Measurements from ENCODE around the gene NECTIN4.
"Not testable (repeated sequence)": the region's sequence is repeated elsewhere in the genome, so short reads cannot be mapped to it uniquely, and the experiment has no call there.

NECTIN4 gene

DNA sequence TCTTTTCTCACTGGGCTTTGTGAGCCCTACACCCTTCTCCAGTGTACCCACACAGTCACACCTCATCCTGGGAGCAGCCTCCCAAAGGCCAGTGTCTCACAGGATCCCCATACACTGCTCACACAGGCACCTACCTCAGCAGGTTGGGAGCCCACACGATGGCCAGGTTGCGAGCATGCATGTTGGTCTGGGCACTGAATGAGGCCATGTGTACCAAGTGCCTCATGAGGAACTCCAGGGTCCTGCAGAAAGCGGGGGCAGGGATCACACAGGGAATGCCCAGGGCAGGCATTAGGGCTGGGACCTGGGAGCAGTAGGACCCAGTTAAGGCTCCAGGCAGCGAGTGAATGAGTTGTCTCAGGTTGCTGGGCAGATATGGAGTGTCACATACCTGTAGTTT is 35.1 kb downstream of the NECTIN4 start:
- DNase-seq (ENCODE audit: low read depth), result no peak

- DNase-seq (ENCODE audit: low read depth), result no peak
Observed at GRCh38 chr1:161052899-161053298, 36.5 kb downstream of the NECTIN4 start.

- no peak for DNase-seq (ENCODE audit: low read depth)
Observed at GRCh38 chr1:161051219-161051618, 38.1 kb downstream of the NECTIN4 start.

DNA sequence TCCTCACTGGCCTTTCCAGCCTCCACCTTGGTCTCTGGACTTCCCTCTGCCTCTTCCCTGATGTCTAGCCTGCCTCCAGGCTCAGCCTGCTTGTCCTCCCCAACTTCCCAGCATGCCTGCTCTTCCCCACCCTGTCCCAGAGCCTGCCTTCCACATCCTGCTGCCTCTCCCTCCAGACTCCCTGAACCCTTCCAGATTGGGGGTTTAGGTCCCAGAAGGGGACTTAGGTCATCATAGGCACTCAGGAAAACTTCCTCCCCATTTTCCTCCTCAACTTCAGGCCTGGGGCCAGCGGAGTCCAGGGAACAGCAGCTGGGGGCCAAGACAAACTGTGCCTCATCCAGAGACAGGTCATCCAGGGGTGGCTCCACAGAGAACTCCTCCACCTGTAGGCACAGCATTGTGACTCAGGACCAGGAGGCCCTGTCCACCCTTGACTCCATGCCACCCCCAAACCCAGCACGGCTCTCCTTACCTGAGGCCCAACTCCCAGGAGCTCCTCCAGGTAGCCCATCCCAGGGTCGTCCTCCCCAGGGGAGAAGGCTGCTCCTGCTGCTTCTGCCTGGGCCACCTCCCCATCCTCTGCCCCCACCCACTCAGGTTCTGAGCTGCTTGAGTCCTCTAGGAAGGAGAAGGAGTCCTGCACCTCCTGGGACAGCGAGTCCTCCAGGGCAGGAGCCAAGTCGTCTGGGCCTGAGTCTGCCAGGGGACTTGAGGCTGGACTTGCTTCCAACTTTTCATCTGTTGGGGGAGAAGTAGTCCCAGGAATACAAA is 40.2 kb downstream of the NECTIN4 start:
- no peak for DNase-seq (ENCODE audit: low read depth)

- no peak for DNase-seq (ENCODE audit: low read depth)
Observed at GRCh38 chr1:161047436-161048420, 41.6 kb downstream of the NECTIN4 start.

- DNase-seq (ENCODE audit: low read depth), result no peak
Observed at GRCh38 chr1:161046605-161047228, 42.6 kb downstream of the NECTIN4 start.

DNA sequence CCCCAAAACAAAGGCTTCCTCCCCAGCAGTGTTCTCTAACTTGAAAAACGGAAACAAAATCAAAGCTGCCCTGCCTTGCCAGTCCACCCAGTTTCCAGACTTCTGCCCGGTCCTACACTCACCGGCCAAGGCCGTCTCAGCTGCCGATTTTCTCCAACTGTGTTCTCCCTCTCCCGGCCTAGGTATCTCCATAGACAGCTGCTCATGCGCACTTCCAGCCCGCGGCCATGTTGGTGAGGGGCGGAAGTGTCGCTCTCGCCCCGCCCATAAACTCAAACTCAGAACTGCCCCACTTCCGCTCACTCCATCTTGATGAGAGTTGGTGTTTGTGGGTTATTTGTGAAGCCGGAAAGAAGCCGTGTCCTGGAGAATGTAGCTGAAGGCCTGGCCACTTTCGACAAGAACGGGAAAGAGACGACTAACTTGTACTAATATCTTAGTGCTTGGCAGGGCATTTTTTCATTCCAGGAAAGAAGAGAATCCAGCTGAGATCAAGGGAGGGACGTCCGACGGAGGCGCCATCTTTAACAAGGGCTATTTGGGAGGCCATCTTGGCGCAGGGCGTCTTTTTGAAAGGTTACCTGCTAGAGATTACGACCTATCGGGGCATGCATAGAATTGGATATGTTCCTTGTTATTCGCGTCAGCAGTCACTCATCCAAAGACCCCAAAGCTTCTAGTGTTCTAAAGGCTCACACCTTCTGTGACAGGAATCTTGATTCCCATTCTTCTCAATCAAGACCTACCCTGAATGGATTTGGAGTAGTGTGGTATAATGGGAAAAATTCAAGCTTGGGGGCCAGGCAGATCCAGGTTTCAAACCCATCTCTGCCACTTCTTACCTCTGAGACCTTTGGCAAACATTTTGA is 43.4 kb downstream of the NECTIN4 start, which contains the start of gene USF1:
USF1 (minus strand) TSS at position 242 of the 869 bp plus-strand sequence. CDS start 2,702 bp downstream, outside the sequence.
- DNase-seq (ENCODE audit: low read depth), result peak; percentile 75

GRCh38 chr1:161044908-161045735 is 44.2 kb downstream of the NECTIN4 start:
- no peak for DNase-seq (ENCODE audit: low read depth)

- DNase-seq (ENCODE audit: low read depth), result no peak
Observed at GRCh38 chr1:161044535-161044907, 44.8 kb downstream of the NECTIN4 start.

GRCh38 chr1:161039546-161039945 is 49.8 kb downstream of the NECTIN4 start:
- no peak for DNase-seq (ENCODE audit: low read depth)

GRCh38 chr1:161039154-161039545 is 50.2 kb downstream of the NECTIN4 start:
- no peak for DNase-seq (ENCODE audit: low read depth)

GRCh38 chr1:161038523-161039153 is 50.7 kb downstream of the NECTIN4 start, which contains the start of gene TSTD1:
Gene TSTD1, minus strand, starts transcription at chr1:161038964. Its CDS starts 75 bp downstream, at chr1:161038889.
- DNase-seq (ENCODE audit: low read depth), result peak; percentile 68

DNA sequence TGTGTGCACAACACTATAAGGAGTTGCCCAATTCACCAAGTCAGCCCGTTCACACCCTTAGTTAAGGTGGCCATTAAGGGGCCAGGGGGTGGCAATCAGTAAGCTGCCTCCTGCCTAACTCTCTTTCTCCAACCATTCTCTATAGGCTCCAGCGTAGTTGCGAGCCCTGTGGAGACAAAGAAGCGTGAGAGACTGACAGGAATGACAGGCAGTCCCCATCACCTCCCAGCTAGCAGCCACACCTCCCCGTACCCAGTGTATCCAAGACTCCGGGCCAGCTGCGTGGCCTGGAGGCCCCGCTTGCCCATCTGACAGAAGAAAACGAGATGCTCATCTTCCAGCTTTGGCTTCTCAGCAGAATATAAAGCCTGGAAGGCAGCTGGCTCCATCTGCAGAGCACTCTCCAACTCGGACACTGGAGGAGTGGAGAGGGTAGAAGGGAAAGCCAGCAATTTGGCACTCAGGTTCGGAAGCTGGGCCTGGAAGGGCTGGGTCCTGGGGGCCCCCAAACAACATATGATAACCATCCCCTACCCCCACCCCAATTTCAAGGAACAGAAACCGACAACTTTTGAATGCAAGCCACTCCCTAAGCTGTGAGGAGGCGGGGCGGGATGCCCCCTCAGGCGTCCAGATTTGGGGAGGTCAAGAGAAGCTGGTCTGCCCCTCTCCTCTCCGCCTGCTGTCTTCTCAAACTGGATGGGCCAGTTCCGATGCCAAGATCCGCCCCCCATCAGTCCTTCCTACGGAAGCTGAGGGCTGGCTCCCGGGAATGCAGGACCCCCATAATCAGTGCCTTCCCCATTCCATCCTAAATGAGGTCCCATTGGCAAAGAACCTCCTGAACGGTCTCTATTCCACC is 51.5 kb downstream of the NECTIN4 start:
- no peak for DNase-seq (ENCODE audit: low read depth)

GRCh38 chr1:161033751-161034150 is 55.6 kb downstream of the NECTIN4 start:
- DNase-seq (ENCODE audit: low read depth), result no peak

DNA sequence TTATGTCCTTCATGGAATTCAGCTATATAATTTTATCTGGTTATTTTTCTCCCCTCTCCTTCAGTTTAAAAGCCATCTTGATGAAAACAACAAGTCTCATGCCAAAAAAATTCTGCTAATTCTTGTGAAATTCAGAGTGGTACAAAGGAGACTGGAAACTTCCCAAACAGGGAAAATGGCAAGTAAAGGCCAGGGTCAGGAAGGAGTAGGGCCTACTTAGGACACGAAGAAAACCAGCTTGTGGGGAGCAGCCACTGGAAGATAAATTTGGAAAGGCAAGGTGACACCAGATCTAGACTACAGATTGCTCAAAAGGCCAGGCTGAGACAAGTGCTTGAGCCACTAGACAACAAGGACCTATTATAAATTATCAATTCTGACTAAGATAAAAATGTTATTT is 56.9 kb downstream of the NECTIN4 start:
- no peak for DNase-seq (ENCODE audit: low read depth)

DNA sequence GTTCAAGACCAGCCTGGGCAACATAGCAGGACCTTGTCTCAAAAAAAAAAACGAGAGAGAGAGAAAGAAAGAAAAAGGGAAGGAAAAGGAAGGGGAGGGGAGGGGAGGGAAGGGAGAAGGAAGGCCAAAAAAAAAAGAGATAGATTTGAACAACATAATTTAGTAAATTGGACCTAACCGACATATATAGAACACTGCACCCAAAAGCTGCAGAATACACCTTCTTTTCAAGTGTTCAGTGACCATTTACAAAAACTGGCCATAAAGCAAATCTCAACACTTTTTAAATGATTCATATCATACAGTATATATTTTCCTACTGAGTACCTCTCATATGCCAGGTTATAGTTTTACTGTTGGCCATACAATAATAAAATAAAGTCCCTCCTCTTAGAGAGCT is 57.5 kb downstream of the NECTIN4 start:
- DNase-seq (ENCODE audit: low read depth), result no peak

DNA sequence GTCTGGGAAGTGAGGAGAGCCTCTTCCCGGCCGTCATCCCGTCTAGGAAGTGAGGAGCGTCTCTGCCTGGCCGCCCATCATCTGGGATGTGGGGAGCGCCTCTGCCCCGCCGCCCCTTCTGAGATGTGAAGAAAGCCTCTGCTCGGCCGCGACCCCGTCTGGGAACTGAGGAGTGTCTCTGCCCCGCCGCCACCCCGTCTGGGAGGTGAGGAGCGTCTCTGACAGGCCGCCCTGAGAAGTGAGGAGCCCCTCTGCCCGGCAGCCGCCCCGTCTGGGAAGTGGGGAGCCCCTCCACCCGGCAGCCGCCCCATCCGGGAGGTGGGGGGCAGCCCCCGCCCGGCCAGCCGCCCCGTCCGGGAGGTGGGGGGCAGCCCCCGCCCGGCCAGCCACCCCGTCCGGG is 59.9 kb downstream of the NECTIN4 start:
- DNase-seq (ENCODE audit: low read depth), result not testable (repeated sequence)

DNA sequence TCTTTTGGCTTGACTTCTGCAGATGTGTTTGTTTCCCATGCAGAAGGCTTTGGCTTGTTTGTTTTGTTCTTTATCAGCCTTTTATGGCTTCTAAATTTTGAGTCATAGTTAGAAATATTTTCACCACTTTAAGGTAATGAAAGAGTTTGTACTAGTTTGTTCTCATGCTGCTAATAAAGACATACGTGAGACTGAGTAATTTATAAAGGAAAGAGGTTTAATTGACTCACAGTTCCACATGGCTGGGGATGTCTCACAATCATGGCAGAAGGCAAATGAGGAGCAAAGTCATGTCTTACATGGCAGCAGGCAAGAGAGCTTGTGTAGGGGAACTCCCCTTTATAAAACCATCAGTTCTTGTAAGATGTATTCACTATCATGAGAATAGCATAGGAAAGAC is 62.4 kb downstream of the NECTIN4 start:
- not testable (repeated sequence) for DNase-seq (ENCODE audit: low read depth)

- not testable (repeated sequence) for DNase-seq (ENCODE audit: low read depth)
Observed at GRCh38 chr1:161022432-161022831, 66.9 kb downstream of the NECTIN4 start.
